ENCODE measurements around the gene FANCC.

DNA sequence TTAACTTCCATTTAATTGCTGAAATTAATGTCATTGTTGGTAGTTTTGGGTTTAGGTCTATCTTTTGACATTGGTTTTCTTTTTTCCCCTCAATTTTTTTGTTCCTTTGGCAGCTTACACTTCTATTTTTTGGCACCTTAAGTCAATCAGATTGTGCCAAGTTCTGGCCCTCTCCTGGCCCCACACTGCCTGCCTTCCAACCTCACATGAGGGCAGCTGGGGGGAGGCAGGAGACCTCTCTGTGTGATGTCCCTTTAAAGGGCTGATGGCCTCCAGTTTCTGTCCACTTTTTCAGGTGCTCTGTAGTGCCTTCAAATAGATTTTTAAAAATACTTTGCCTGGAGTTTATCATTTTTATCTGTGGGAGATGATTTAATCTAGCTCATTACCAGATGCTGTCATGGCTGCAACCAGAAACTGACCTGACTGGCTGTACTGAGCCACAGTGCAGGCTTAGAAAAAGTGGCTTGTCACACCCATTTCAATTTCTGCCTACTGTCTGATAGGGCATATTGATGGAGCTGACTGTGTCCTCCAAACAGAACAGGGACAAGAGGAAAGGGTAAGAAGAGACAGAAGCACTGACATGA, 196.6 kb downstream of the FANCC start:
- TF ChIP-seq, protein P1, sequence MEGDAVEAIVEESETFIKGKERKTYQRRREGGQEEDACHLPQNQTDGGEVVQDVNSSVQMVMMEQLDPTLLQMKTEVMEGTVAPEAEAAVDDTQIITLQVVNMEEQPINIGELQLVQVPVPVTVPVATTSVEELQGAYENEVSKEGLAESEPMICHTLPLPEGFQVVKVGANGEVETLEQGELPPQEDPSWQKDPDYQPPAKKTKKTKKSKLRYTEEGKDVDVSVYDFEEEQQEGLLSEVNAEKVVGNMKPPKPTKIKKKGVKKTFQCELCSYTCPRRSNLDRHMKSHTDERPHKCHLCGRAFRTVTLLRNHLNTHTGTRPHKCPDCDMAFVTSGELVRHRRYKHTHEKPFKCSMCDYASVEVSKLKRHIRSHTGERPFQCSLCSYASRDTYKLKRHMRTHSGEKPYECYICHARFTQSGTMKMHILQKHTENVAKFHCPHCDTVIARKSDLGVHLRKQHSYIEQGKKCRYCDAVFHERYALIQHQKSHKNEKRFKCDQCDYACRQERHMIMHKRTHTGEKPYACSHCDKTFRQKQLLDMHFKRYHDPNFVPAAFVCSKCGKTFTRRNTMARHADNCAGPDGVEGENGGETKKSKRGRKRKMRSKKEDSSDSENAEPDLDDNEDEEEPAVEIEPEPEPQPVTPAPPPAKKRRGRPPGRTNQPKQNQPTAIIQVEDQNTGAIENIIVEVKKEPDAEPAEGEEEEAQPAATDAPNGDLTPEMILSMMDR (IDR thresholded peaks at IDR 0.05): no peak
- TF ChIP-seq POLR2AphosphoS5 (IDR thresholded peaks at IDR 0.05) (no peak), POLR2A (IDR thresholded peaks at IDR 0.05) (no peak)
